NCI-H524 (cell line): ENCODE results near the gene SDC1.

Experiments
- DNase-seq, 2 experiments: peaks; one replicate each; lab custom pipeline; 2025; lab: John Stamatoyannopoulos, UW

Gene SDC1

DNA sequence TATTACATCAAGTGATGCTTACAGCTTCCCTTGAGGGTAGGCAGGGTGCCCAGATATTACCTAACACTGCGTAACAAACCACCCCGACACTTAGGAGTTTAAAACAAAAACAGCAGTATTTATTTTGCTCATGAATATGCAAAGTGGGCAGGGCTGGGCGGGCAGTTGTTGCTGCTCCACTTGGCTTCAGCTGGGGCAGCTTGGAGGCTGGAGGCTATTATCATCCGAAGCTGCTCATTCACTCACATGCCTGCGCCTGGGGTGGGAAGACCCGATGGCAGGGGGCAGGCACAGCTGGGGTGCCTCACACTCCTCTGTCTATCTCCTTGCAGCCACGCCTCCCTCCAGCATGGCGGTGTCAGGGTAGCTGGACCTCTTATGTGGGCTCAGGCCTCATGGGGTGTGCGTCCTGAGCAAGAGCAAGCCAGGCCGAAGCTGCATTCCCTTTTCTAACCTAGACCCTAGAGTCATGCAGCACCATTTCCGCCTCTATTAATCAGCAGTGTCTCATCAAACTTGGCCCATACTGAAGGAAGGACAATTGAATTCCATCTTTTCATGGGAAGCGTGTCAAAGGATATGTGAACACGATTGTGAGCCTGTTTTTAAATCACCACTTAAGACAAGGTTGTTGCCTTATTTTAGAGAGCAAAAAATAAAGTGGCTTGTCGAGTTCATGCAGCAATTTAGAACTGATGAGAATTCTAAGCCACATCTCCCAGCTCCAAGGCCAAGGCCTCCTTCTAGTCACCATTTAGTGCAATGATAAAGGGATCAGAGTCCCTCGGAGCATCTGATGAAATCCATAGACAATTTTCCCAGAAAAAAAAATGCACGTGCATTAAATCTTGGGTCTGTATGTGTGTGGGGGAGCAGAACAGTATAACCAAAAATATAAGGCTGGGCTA is 54.9 kb downstream of the SDC1 start:
- no peak for DNase-seq

DNA sequence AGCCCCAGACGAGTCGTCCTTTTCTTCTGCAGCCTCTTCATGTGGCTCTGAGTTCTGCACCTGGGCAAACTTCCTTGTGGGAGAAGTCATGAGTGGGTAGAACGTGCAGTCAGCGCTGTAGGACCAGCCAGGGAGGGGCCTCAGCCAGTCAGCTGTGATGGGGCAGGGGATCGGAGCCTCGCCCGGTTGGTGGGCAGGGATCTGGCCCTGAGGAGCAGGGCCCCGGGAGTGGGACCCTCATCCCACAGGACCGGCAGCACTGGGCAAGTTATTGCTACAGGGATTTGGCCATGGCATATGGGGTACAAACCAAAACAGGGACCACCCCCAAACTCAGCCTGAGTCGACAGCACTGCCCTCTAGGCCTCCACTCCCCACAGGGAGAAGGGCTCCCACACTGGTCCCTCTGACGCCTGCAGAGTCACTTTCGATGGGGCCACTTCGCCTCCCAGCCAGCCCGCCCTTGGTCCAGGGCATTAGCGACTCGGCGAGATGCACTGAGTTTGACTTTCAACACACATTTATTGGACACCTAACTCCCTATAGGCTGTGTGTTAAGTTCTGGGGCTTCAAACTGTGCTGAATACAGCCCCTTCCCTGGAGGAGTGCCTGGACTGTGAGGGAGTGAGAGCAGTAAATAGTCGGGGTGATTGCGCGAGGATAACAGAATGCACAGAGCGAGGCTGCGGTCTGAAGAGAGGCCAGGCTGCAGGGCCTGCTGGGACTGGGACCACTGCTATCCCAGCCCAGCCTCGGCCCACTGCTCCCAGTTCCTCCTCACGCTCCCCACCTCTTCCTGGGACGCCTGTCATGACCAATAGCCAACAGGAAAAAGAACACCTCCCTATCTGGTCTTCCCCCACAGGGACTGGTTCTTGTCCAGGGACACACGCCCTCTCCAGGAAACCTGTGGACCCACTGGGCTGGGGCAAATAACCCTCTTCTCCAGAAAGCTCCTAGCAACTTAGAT is 55.9 kb downstream of the SDC1 start:
- DNase-seq = no peak

DNA sequence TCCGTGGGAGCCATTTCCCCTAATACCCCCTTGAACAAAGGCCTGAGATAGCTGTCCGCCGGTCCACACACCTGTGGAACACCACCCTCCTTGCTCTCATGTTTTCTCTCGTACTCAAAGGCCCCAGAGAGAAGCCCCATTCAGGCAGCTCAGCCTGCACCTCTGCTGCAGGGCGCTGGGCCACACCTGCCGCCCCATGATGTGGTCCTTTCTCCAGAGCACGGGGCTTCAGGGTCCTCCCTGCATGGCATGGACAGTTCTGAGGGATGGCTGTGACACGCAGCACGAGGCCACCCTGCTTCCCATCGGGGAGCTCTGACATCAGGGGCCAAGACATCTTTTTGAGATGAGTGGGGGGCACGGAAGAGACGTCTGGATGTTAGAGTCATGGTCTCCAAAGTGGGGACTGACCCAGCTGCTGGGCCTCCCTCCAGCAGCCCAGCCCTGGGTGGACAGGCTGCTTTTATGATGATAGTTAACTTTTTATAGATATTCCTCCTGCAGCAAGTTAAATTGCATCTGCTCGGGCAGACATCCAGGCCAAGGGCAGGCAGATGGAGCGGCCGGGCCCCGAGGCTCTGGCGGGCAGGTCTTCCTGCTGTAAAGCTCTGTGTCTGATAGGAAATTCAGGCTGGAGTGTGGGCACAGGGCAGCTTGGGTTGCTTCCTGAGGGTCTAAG is 56.7 kb downstream of the SDC1 start:
- DNase-seq = no peak

DNA sequence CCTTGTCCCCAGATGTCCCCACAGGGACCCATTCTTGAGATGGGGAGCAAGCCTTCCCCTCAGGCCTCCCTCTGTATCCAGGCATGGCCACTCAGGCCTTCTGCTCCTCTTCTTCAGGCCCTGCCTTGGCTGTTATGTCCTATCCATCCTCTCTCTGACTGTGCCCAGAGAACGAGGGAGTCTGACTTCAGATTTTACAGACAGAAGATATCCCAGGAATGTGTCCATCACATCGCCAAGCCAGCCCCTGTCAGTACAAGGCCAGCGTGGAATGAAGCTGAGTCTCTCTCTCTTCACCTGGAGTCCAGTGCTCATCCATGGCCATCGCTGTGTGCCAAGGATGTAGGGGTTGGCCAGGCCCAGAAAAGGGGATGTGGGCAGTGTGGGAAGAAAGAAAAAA is 57.6 kb downstream of the SDC1 start:
- no peak for DNase-seq

DNA sequence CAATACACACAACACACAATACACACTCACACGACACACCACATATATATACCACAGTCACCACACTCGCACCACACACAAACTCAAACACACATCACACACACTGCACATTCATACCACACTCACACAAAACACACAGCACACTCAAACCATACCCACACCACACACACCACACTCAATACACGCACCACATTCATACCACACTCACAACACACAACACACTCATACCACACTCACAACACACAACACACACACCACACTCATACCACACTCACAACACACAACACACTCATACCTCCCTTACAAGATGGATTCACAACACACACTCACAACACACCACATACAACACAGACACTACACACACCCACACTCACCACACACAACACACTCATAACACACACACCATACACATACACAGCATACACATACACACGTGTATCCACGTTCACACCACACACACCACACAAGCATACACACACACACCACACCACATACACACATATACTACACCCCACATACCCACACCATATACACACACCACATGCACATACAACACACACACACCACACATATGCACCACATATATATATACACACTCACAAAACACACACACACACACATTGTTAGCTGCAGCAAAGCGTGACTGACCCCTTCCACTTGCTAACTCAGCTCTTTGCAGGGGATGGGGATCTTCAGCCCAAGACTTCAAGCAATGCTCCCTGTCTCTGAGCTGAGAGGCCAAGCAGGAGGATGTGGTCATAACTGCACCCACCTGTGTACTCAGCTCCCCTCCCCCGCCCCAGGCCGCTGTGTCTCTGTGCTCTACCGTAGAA is 59.0 kb downstream of the SDC1 start:
- DNase-seq = no peak

DNA sequence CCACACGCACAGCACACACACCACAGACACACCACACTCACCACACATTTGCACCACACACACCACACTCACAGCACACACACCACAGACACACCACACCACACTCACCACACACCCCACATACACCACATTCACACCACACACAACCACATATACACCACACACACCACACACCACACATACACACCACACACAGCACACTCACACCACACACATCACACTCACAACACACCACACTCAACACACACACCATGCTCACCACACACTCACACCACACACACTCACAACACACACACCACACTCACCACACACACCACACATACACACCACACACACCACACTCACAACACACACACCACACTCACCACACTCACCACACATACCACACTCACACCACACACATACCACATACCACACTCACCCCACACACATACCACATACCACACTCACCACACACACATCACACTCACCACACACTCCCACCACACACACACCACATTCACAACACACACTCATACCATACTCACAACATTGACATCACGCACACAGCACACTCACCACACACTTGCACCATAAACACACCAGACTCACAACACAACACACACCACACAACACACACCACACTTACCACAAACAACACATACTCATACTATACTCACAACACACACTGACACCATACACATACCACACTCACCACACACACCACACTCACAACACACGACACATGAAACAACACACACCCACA is 60.0 kb downstream of the SDC1 start:
- no peak for DNase-seq

DNA sequence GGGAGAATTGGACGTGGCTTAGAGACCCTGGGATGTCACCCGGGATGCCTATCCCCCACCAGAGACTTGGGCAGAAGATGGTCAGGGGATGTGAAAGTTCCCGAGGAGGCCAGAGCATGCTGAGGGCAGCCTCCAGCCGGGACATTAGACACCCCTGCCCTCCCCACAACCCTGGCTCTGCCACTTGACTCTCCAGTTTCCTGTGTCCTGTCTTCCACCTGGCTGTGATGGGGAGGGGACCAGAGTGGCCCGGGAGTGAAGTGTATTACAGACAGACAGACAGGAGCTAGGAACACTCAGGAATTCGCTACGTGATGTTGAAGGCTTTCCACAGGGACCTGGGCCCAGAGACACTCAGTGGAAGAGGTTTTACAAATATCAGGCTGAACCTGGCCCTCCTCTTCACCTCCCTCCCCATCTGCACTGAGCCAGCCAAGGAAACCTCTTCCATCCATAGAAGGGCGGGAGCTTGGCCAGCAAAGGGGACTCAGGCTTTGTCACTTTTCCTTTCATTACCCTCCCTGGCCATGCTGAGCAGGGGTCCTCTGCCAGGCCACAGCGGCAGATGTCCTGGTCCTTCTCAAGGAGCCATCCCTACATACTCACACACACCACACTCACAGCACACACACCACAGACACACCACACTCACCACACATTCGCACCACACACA is 60.7 kb downstream of the SDC1 start:
- peak in 1 of 2 experiments; percentile 28 for DNase-seq

DNA sequence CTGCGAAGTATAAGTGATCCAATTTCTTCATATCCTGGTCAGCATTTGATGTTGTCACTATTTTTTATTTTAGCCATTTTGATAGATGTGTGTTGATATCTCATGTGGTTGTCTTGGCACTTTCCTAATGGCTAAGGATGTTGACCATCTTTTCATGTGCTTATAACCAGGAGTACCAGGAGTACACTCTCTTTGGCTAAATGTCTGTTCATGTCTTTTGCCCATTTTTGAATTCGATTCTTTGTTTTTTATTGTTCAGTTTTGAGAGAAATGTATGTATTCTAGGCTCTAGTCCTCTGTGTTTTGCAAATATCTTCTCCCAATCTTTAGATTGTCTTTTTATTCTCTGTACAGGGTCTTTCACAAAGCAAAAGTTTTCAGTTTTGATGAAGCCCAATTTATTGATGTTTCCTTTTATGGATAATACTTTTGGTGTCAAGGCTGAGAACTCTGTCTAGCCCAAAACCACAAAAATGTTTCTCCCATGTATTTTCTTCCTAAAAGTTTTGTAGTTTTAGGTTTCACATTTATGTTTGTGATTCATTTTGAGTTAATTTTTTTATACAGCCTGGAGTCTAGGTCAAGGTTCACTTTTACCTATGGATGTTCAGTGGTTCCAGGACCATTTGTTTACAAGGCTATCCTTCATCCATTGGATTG is 65.4 kb downstream of the SDC1 start:
- no peak for DNase-seq

DNA sequence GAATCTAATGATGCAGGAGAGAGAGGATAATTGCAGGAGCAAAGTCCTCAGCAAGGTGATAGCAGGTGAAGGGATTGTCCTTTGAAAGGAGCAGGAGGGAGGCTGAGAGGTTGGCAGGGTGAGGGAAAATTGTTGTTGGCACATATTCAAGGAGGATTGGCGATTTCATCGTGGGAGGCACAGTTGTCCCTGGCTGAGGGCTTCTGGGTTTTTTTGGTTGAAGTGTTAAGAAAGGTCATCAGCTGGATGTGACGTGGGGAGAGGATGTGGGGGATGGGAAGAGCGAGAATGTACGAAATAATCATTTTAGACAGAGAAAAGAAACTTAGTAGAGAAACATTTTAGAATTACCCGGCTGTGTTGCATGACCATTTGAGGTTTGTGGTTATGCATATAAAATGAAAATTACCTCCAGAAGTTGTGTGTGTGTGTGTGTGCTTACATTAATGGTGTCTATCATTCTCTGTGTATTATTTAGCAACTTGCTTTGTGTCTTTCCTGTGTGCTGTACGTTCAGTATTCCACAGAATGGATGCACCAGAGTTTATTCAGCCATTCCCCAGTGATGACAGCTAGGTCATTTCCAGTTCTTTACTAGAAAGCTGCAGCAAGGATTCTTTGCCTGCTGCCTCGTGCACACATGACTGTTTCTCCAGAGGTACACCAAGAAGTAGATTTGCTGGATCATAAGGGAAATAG is 67.6 kb downstream of the SDC1 start:
- DNase-seq = no peak

DNA sequence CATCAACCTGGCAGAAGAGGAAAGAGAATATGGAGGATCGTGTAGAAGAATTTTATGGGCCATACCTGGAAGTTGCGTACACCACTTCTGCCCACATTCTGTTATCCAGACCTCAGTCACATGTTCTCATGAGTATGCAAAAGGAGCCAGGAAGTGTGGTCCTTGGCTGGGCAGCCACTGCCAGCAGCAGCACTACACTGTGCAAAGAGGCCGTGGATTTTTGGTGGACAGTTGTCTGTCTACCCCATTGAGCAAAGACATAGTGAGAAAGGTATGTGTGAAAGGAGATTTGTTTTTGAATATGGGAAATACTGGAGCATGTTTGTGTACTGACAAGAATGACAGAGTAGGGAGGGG is 68.1 kb downstream of the SDC1 start:
- DNase-seq = no peak

DNA sequence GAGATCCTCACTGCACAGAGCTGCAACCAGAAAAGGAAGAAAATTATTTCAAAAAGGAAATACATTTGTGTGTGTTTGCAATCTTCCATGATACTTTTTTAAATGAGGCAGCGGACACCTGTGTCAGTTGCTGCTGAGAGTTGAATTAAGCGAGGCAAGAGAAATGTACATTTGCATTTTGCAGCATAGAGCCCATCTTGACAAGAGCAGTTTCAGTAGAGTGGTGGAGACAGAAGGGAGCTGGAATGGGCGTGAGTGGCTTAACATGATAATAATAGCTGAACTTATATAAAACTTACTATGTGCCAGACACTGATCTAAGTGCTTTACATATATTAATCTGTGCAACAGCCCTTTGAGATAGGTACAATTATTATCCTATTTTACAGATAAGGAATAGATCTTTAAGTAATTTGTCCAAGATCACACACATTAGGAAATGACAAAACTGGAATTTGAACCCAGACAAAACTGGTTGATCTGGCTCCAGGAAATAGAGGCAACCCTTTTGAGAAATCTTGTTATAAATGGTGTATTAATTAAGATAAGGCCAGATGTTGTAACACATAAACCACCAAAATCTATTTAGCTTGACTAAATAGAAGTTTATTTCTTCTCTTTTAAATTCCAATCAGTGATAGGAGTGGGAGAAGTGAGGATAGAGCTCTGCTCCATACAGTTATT is 68.7 kb downstream of the SDC1 start:
- DNase-seq = no peak

DNA sequence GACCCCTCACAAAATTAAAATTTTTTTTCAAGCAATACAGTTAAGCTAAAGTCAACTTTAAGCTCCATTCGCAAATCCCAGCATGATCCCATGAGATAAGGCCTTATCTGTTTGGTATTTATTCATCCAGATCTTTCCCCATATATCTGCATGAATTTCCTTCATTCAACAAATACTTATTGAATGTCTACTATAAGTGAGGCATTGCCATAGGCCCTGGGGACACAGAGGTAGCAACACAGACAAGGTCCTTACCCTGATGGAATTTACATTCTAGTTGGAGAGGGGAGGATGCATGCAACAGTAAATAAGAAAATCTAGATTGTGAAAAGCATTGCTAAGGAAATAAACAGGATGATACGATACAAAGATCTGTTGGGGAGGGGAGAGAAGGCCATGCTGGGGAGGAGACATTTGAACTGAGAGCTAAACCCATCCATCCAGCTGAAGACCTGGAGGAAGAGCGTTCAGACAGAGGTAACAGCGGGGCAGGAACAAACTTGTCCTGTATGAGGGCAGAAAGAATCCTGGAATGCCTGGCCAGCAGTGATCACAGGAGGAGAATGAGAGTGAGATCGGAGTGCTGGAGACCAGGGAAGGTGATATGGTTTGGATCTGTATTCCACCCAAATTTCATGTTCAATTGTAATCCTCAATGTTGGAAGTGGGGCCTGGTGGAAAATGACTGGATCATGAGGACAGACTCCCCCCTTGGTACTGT is 71.6 kb downstream of the SDC1 start:
- no peak for DNase-seq

DNA sequence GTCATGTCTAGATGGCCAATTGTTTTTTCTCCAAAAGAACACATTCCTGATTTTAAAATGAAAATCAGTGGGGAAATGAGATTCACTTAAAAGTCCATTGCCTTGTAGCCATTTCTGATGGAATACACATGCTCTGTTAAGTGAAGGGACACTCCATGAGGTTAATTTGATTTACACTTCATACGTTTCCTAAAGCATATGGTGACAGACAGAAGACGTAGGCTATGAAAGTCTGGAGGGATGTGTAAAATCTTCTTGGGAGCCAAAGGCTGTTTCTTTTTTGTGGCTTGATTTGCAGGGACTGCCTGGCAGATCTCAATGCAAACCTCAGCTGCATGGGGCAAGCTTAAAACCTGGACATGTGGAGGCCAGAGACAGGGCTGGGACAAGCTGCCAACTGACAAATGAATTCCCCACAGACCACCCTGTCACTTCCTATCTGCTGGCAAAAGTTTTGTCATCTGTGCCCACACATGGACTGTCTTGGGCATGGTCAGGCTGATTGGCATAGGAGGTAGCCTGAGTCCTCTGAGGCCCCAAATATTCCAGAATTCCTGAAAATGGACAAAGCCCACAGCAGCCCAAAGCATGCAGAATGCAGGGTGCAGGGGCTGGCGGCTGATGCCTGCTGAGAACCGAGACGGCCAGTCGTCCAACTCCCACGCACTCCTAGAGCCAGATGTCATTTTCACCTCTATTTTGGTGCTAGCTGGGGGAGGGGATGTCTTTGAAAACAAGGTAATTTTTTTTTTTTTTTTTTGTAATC is 73.9 kb downstream of the SDC1 start:
- DNase-seq = peak; percentile 14 to 22
